Measurements from ENCODE around the gene CACFD1. TPM values are rescaled to one million over a fixed set of nuclear protein-coding genes. Genes with fewer than 3 reads are reported as not detected.
A peak's percentile ranks its signal among the peaks of the same experiment; 100 is the strongest.

The CACFD1 gene
- total and polyA plus RNA-seq, 11 donors: 8.0 to 21.9 (median 11.6) TPM

DNA sequence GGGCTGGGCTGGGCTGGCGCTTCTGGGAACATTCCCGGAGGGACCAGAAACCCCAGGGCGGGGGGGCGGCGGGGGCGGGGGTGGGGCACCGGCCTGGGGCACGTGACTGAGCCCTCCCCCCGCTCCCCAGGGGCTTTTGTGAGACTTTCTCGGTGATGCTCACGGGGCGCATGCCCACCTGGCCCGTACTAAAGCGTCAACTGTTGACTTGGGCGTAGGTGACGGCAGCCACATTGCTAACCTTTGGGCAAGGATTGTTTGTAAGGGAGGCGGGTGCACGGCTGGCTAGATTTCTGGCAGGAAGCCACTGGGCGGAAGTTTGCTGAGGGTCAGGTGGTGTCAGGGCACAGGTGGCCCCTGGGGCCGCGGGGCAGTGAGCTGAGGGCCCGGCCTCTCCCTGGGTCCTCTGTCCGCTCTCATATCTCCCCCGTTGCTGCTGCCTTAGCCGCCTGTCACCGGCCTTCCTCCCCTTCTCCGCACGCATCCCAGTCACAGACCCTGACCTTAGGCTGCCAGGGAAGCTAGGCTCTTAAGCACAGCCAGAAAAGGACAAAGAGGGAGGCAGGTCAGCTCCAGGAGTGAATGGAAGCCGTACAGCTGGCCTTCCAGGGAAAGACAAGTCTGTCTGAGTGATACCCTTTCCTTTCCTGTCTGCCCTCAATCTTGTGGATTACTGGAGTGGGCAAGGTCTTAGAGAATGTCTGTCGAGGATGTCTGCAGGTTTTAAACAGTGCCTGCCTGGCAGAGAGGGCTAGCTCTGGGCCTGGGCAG, 812 bp downstream of the CACFD1 start:
- DNase-seq (peak in 2 of 5 donors; percentile 45 to 49), ATAC-seq (peak in 3 of 4 donors; percentile 1 to 35 (median 16))
- TF ChIP-seq, protein P1, sequence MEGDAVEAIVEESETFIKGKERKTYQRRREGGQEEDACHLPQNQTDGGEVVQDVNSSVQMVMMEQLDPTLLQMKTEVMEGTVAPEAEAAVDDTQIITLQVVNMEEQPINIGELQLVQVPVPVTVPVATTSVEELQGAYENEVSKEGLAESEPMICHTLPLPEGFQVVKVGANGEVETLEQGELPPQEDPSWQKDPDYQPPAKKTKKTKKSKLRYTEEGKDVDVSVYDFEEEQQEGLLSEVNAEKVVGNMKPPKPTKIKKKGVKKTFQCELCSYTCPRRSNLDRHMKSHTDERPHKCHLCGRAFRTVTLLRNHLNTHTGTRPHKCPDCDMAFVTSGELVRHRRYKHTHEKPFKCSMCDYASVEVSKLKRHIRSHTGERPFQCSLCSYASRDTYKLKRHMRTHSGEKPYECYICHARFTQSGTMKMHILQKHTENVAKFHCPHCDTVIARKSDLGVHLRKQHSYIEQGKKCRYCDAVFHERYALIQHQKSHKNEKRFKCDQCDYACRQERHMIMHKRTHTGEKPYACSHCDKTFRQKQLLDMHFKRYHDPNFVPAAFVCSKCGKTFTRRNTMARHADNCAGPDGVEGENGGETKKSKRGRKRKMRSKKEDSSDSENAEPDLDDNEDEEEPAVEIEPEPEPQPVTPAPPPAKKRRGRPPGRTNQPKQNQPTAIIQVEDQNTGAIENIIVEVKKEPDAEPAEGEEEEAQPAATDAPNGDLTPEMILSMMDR (IDR thresholded peaks at IDR 0.05): no peak
- TF ChIP-seq POLR2A (IDR thresholded peaks at IDR 0.05): no peak
- peaks cover 0 to 21% (median 13%) of the 10 kb centered on the region in 12 donors for H3K4me1 ChIP-seq
- H3K9me3 ChIP-seq: no peaks in the 10 kb centered on the region
- intact Hi-C loops (cut with DNase I): loop anchor here in 3 of 10 donors (2.0 to 10.0 kb wide), 3 partner anchors 18 to 46 kb away; partner anchors contain the start of genes REXO4 (in 2 of the 3) and SLC2A6 (in 1 of the 3)
- H3K36me3 ChIP-seq: peaks cover 0 to 13% (median 3%) of the 10 kb centered on the region in 9 donors
- WGBS, 4 donors: 13 to 29% (median 17%) methylated on average over 10 to 30 of the region's 30 CpGs
- no peaks in the 10 kb centered on the region for H3K27me3 ChIP-seq
- peak overlapping the region; percentile 81 to 98 (median 92) for H3K27ac ChIP-seq
- peak overlapping the region; percentile 56 to 97 (median 84) for H3K4me3 ChIP-seq

DNA sequence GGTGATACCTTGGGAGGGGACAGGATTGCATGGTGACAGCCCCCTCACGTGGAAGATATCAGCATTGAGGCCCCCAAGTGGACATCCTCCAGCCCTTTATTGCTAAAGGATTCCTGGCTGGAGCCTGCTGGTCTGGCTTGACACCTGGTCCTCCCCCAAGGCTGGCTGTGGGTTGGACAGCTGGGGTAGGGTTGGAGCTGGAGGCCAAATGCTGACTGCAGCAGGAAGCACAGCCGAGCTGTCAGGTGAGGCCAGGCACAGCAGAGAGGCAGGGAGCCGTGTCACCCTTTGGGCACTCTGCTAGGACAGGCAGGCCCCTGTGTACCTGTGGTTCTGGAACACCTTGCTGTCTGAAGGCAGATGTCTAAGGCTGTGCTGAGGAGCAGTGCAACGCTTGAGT, 2.2 kb downstream of the CACFD1 start:
- no peak for ATAC-seq
- H3K27ac ChIP-seq: no peak overlapping the region
- no peaks in the 10 kb centered on the region for H3K27me3 ChIP-seq
- no peak overlapping the region for H3K4me3 ChIP-seq
- peaks cover 0 to 21% (median 13%) of the 10 kb centered on the region in 12 donors for H3K4me1 ChIP-seq
- 79 to 86% (median 80%) methylated on average over 4 of the region's 4 CpGs for WGBS, 4 donors
- DNase-seq: no peak
- H3K36me3 ChIP-seq: peaks cover 0 to 13% (median 3%) of the 10 kb centered on the region in 9 donors
- no peaks in the 10 kb centered on the region for H3K9me3 ChIP-seq
- intact Hi-C loops (cut with DNase I): loop anchor here in 3 of 10 donors (2.0 to 10.0 kb wide), 3 partner anchors 17 to 47 kb away; partner anchors contain the start of genes REXO4 (in 2 of the 3) and SLC2A6 (in 1 of the 3)
- TF ChIP-seq, protein P1 (IDR thresholded peaks at IDR 0.05): no peak
- TF ChIP-seq POLR2A (IDR thresholded peaks at IDR 0.05): no peak

DNA sequence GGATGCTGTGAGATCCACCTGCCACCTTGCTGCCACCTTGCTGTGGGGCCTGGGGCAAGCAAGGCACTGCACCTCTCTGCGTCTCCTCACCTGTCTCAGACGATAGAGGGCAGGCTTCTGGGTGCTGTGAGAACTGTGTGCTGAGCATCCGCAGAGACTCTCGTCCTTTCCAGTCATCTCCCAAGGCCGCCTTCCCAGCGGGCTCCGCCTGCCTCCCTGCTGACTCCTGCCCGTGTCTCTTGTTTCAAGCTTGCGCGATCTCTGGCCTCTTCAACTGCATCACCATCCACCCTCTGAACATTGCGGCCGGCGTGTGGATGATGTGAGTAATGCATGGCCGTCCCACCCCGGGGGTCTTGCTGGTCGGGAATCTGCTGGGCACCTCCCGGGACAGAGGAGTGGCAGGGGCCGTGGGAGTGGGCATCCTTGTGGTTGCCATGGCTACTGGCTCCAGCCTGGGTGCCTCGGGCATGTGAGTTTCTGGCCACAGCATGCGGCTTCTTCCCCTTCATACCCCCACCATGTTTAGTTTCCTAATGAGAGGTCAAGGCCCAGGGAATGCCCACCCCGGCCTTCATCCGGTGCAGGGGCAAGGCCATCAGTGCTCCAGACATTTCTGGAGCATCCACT, 3.6 kb downstream of the CACFD1 start:
- Histone ChIP-seq H3K36me3 (peaks cover 0 to 16% (median 3%) of the 10 kb centered on the region in 9 donors), H3K27me3 (no peaks in the 10 kb centered on the region), H3K4me1 (peaks cover 0 to 21% (median 13%) of the 10 kb centered on the region in 12 donors), H3K4me3 (no peak overlapping the region), H3K9me3 (no peaks in the 10 kb centered on the region), H3K27ac (no peak overlapping the region)
- 89 to 94% (median 92%) methylated on average over 21 to 22 of the region's 22 CpGs for WGBS, 4 donors
- no peak for TF ChIP-seq POLR2A (IDR thresholded peaks at IDR 0.05)
- TF ChIP-seq, protein P1 (IDR thresholded peaks at IDR 0.05): no peak
- intact Hi-C loops (cut with DNase I): loop anchor here in 1 of 10 donors (10.0 kb wide), 1 partner anchor 49 kb away; the partner anchor contains the start of gene REXO4
- ATAC-seq (no peak), DNase-seq (no peak)

All from heart left ventricle (tissue), 16 donors.